A549 (cell line): ENCODE data around the gene PROB1. TPM values are rescaled to one million over a fixed set of nuclear protein-coding genes. Genes with fewer than 3 reads are reported as not detected.
"Not testable (repeated sequence)": the region's sequence is repeated elsewhere in the genome, so short reads cannot be mapped to it uniquely, and the experiment has no call there.

Experiments
- ATAC-seq, 2 experiments: fragments of 200-7000 bp in 1 of 2; fragments of >200 bp in 1 of 2; cut with Nextera tagmentation in 1 of 2; cut with Tn5 transposase in 1 of 2; 3 replicates each; pipeline versions ENCODE4 v1.8.0 to v1.9.1; 2018 to 2020; ENCODE audit warnings: mild to moderate bottlenecking in 1 of 2, moderate library complexity in 1 of 2
- CTCF ChIA-PET: fragments of 300-600 bp; sonication (Branson Sonifier 250); formaldehyde crosslinking; extraction: SDS; loops from one replicate; lab custom pipeline; 2021; ENCODE audit warnings: antibody characterized with exemption, inconsistent platforms; lab: Yijun Ruan, JAX
- POLR2A ChIA-PET: fragments of 350-600 bp; formaldehyde crosslinking; extraction: SDS; loops from one replicate; lab custom pipeline; 2021; ENCODE audit warnings: antibody characterized with exemption, inconsistent platforms; lab: Yijun Ruan, JAX
- DNase-seq, 2 experiments: peaks; one replicate each; pipeline versions ENCODE4 v3.0.0 to v3.0.0-alpha.2; 2011 to 2016; ENCODE audit warnings: low read depth in 1 of 2, low spot score in 1 of 2
- FAIRE-seq: peaks from 2 replicates; lab custom pipeline; 2011; peaks lifted over from hg19 to GRCh38; lab: Jason Lieb, UNC
- H3K27ac ChIP-seq, 2 experiments: fragments of >200 bp; sonication (Bioruptor Twin); formaldehyde crosslinking; 3 replicates each; pipeline ENCODE4 v1.5.1; 2016 to 2017
- H3K4me1 ChIP-seq: fragments of >200 bp; sonication (Bioruptor Twin); formaldehyde crosslinking; 3 replicates; pipeline ENCODE4 v1.6.1; 2016
- H3K4me2 ChIP-seq: fragments of >200 bp; sonication (Bioruptor Twin); formaldehyde crosslinking; 3 replicates; pipeline ENCODE4 v1.6.1; 2016
- H3K4me3 ChIP-seq: fragments of >200 bp; sonication (Bioruptor Twin); formaldehyde crosslinking; 3 replicates; pipeline ENCODE4 v1.5.1; 2016
- H3K9me3 ChIP-seq: fragments of >200 bp; sonication (Bioruptor Twin); formaldehyde crosslinking; 3 replicates; pipeline ENCODE4 v1.6.1; 2016
- CBX2 ChIP-seq: fragments of 200-600 bp; sonication (generic); IDR thresholded peaks from 2 replicates; pipeline ENCODE4 v1.6.1; 2016; ENCODE audit warnings: low read depth, mild to moderate bottlenecking, borderline replicate concordance
- CEBPB ChIP-seq, 2 experiments: fragments of >200 bp in 1 of 2; sonication (Bioruptor Twin) in 1 of 2; formaldehyde crosslinking in 1 of 2; IDR thresholded peaks; 2 replicates each; pipeline ENCODE4 v1.6.1; 2012 to 2016
- EP300 ChIP-seq, 2 experiments: fragments of >200 bp; sonication (Bioruptor Twin); formaldehyde crosslinking; IDR thresholded peaks; 2 replicates in 1 of 2; 3 replicates in 1 of 2; pipeline ENCODE4 v1.6.1; 2016 to 2017
- MAFK ChIP-seq: fragments of 450-650 bp; IDR thresholded peaks from 2 replicates; pipeline ENCODE4 v1.6.1; 2014; ENCODE audit not compliant: partially characterized antibody
- NFE2L2 ChIP-seq: fragments of 150-350 bp; conservative IDR thresholded peaks from 2 replicates; pipeline ENCODE4 v1.6.1; 2014; ENCODE audit warnings: low read length
- NPAS2 ChIP-seq: fragments of 250-450 bp; sonication (Bioruptor Pico); IDR thresholded peaks from 2 replicates; pipeline ENCODE4 v1.8.0; 2022; ENCODE audit warnings: mild to moderate bottlenecking, moderate library complexity, borderline replicate concordance
- POLR2AphosphoS2 ChIP-seq: conservative IDR thresholded peaks from 2 replicates; pipeline ENCODE4 v1.6.1; 2012; ENCODE audit warnings: low read length, improper control_type of control experiment, inconsistent platforms
- RARB ChIP-seq: fragments of 250-450 bp; sonication (Bioruptor Pico); IDR thresholded peaks from 2 replicates; pipeline ENCODE4 v1.8.0; 2021; ENCODE audit warnings: mild to moderate bottlenecking, moderate library complexity
- SMC3 ChIP-seq: fragments of >200 bp; sonication (Bioruptor Twin); formaldehyde crosslinking; IDR thresholded peaks from 3 replicates; pipeline ENCODE4 v1.6.1; 2018; ENCODE audit warnings: inconsistent platforms
- SREBF2 ChIP-seq: fragments of 450-650 bp; IDR thresholded peaks from 2 replicates; pipeline ENCODE4 v1.6.1; 2014; ENCODE audit warnings: mild to moderate bottlenecking, moderate library complexity
- TP53 ChIP-seq: fragments of 250-450 bp; sonication (Bioruptor Pico); IDR thresholded peaks from 2 replicates; pipeline ENCODE4 v1.5.0; 2021; ENCODE audit warnings: mild to moderate bottlenecking, moderate library complexity
- ZC3H11A ChIP-seq: fragments of 450-650 bp; IDR thresholded peaks from 2 replicates; pipeline ENCODE4 v1.6.1; 2014; ENCODE audit warnings: antibody characterized with exemption, mild to moderate bottlenecking
- ZFP36 ChIP-seq: fragments of 450-650 bp; IDR thresholded peaks from 2 replicates; pipeline ENCODE4 v1.6.1; 2014; ENCODE audit warnings: borderline replicate concordance; ENCODE audit not compliant: partially characterized antibody
- WGBS: methylation state at CpG from one replicate; pipeline ENCODE4 v1.1.6; 2017; ENCODE audit errors: missing lambda C conversion rate; 5-methylcytosine and 5-hydroxymethylcytosine counted together
- polyA plus RNA-seq, 4 experiments: library from polyadenylated mRNA; depleted of rRNA in 3 of 4; stranded (reverse); fragments of >200 nt; fragmentation: RNase III in 1 of 4; extraction: RNeasy Plus Mini Kit Qiagen cat#74134 plus additional on column Dnase treatment in 1 of 4; gene quantifications; 2 replicates in 3 of 4; 3 replicates in 1 of 4; pipeline ENCODE4 v1.2.3, GENCODE V29; 2011 to 2017
- TF ChIP-seq, protein P1 (sequence below): fragments of 450-650 bp; IDR thresholded peaks from 2 replicates; pipeline ENCODE4 v1.6.1; 2014; ENCODE audit warnings: antibody characterized with exemption
- TF ChIP-seq, protein P2 (sequence below): IDR thresholded peaks from 2 replicates; pipeline ENCODE4 v1.6.1; 2012; ENCODE audit warnings: low read depth, borderline replicate concordance

The PROB1 gene
- polyA plus RNA-seq, 2 of the 4 experiments (the other 2 are of a cell fraction), result 0.23 to 0.48 TPM

DNA sequence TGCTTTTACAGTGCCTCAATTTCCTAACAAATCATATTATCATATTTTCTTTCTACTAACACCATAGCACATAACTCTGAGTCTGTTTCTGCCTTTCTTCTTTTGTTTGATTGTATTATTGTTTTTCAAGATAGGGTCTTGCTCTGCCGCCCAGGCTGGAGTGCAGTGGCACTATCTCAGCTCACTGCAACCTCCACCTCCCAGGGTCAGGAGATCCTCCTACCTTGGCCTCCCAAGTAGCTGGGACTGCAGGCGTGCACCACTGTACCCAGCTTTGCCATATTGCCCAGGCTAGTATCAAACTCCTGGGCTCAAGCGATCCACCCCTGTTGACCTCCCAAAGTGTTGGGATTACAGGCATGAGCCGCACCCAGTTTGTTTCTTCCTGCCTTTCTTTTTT lies 34.5 kb downstream of the PROB1 start (continued):
- TF ChIP-seq, protein P1, sequence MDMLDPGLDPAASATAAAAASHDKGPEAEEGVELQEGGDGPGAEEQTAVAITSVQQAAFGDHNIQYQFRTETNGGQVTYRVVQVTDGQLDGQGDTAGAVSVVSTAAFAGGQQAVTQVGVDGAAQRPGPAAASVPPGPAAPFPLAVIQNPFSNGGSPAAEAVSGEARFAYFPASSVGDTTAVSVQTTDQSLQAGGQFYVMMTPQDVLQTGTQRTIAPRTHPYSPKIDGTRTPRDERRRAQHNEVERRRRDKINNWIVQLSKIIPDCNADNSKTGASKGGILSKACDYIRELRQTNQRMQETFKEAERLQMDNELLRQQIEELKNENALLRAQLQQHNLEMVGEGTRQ, result no peak
- TF ChIP-seq SREBF2 (no peak), ZFP36 (no peak), NPAS2 (no peak), POLR2AphosphoS2 (no peak)

DNA sequence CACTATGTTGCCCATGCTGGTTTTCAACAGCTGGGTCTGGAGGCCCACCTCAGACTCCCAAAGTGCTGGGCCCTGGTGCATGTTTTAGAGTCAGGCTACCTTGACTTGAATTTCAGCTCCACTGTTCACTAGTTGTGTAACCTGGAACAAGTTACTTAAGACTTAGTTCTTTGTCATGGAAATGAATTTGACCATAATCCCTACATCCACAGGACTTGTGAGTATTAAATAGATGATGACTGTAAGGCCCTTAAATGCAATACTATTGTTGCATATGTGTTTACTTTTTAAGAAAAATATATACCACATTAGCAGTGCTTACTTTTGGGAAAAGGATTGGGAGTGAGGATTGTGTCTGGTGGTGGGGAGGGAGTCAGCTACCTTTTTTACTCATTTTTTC lies 36.8 kb downstream of the PROB1 start:
- Histone ChIP-seq H3K9me3 (no peaks in the 10 kb centered on the region), H3K4me1 (peaks cover 3% of the 10 kb centered on the region; the same call in 1 of the 3 replicates), H3K4me2 (no peak overlapping the region), H3K4me3 (no peak overlapping the region), H3K27ac (no peak overlapping the region)
- ATAC-seq, result no peak
- TF ChIP-seq, protein P2, sequence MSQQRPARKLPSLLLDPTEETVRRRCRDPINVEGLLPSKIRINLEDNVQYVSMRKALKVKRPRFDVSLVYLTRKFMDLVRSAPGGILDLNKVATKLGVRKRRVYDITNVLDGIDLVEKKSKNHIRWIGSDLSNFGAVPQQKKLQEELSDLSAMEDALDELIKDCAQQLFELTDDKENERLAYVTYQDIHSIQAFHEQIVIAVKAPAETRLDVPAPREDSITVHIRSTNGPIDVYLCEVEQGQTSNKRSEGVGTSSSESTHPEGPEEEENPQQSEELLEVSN, result no peak
- no peak for TF ChIP-seq MAFK
- no peak for TF ChIP-seq CBX2
- TF ChIP-seq POLR2AphosphoS2, result no peak
- POLR2A ChIA-PET, result no interaction called here
- FAIRE-seq, result no peak
- no peak for DNase-seq
- CTCF ChIA-PET, result interaction anchor here (2.0 to 2.4 kb wide), 2 partner anchors 12 to 17 kb away, joined by 6 to 13 read pairs; partner anchors contain the start of gene PAIP2

DNA sequence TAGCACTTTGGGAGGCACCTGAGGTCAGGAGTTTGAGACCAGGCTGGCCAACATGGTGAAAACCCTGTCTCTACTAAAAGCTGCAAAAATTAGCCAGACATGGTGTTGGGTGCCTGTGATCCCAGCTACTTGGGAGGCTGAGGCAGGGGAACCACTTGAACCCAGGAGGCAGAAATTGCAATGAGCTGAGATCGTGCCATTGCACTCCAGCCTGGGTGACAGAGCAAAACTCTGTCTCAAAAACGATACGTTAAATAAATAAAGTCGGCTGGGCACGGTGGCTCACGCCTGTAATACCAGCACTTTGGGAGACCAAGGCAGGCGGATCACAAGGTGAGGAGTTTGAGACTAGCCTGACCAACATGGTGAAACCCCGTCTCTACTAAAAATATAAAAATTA lies 39.0 kb downstream of the PROB1 start:
- H3K27ac ChIP-seq, ATAC-seq, H3K4me1 ChIP-seq, FAIRE-seq, DNase-seq, H3K4me2 ChIP-seq, POLR2A ChIA-PET, H3K9me3 ChIP-seq, H3K4me3 ChIP-seq: not testable (repeated sequence)
- 97% methylated on average over 8 of the region's 8 CpGs for WGBS
- CTCF ChIA-PET, result interaction anchor here (1.2 to 2.2 kb wide), 2 partner anchors 14 to 56 kb away, joined by 3 to 8 read pairs; partner anchors contain the start of gene PAIP2

DNA sequence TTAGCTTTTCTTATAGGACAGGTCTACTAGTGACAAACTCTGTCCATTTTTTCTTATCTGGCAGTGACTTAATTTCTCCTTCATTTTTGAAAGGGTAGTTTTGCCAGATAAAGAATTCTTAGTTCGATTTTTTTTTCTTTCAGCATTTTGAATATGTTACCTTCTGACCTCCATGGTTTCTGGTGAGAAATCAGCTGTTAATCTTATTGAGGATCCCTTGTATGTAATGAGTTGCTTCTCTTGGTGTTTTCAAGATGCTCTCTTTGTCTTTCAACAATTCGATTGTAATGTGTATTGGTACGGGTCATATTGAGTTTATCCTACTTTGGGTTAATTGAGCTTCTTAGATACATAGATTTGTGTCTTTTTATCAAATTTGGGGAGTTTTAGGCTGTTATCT lies 40.7 kb downstream of the PROB1 start:
- no peak for TF ChIP-seq EP300 (IDR thresholded peaks at IDR 0.05)
- no peak for TF ChIP-seq CBX2
- TF ChIP-seq SMC3, result no peak
- TF ChIP-seq CEBPB (IDR thresholded peaks at IDR 0.05), result no peak
- no peak for TF ChIP-seq TP53 (CRISPR knock-in tag)
- no peak for TF ChIP-seq ZC3H11A
- TF ChIP-seq RARB (CRISPR knock-in tag), result no peak
- TF ChIP-seq NFE2L2, result no peak
- TF ChIP-seq, all 56 proteins: peak for 0
- FAIRE-seq, result no peak
- CTCF ChIA-PET, result interaction anchor here (1.3 to 2.2 kb wide), 2 partner anchors 12 to 37 kb away, joined by 3 to 8 read pairs; partner anchors contain the start of gene PAIP2

DNA sequence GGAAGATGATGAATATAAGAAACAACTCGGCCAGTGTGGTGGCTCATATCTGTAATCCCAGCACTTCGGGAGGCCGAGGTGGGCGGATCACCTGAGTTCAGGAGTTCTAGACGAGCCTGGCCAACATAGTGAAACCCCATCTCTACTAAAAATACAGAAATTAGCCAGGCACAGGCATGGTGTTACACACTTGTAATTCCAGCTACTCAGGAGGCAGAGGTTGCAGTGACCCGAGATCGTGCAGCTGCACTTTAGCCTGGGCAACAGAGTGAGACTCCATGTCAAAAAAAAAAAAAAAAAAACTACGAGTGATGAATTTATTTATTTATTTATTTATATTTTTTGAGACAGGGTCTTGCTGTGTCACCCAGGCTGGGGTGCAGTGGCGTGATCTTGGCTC lies 47.0 kb downstream of the PROB1 start:
- not testable (repeated sequence) for H3K27ac ChIP-seq, H3K4me3 ChIP-seq, H3K4me2 ChIP-seq, H3K9me3 ChIP-seq, DNase-seq, FAIRE-seq, ATAC-seq
- ChIA-PET CTCF (interaction anchor here (0.6 kb wide), 1 partner anchor 764 kb away, joined by 3 read pairs; no protein-coding TSS in a partner anchor), POLR2A (interaction anchor here (0.7 kb wide), 1 partner anchor 67 kb away, joined by 5 read pairs; no protein-coding TSS in a partner anchor)
- peaks cover 14% of the 10 kb centered on the region; the same call in 2 of the 3 replicates for H3K4me1 ChIP-seq
- WGBS, result 94% methylated on average over 9 of the region's 9 CpGs

More for the DNA sequence above, 40.7 kb downstream of the PROB1 start:
- Histone ChIP-seq H3K4me2 (no peak overlapping the region), H3K27ac (no peak overlapping the region), H3K9me3 (no peaks in the 10 kb centered on the region), H3K4me3 (no peak overlapping the region), H3K4me1 (peaks cover 3% of the 10 kb centered on the region; the same call in 1 of the 3 replicates)
- ATAC-seq (no peak), DNase-seq (no peak)
- POLR2A ChIA-PET, result interaction anchor here (2.1 kb wide), 1 partner anchor 12 kb away, joined by 6 read pairs; the partner anchor contains the start of gene PAIP2
- 83% methylated on average over 3 of the region's 3 CpGs for WGBS

DNA sequence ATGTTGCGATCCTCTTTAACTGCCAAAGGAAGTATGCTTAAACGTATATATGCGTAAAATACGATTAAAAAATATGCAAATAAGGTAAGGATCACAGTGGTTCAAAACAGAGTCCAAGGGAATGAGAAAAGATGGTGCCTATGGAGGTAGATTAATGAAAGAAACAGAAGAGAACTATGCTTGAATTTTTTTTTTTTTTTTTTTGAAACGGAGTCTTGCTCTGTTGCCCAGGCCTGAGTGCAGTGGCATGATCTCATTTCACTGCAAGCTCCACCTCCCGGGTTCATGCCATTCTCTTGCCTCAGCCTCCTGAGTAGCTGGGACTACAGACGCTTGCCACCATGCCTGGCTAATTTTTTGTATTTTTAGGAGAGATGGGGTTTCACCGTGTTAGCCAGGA lies 49.5 kb downstream of the PROB1 start:
- ATAC-seq, H3K4me3 ChIP-seq, H3K27ac ChIP-seq, H3K9me3 ChIP-seq, DNase-seq, POLR2A ChIA-PET, H3K4me2 ChIP-seq, FAIRE-seq: not testable (repeated sequence)
- 93% methylated on average over 8 of the region's 8 CpGs for WGBS
- peaks cover 19% of the 10 kb centered on the region; the same call in 2 of the 3 replicates for H3K4me1 ChIP-seq
- CTCF ChIA-PET, result interaction anchor here (0.7 to 1.1 kb wide), 2 partner anchors 12 to 512 kb away, joined by 3 read pairs; no protein-coding TSS in a partner anchor
